ENCODE measurements around the gene NPIPB8. TPM values are rescaled to one million over a fixed set of nuclear protein-coding genes. Genes with fewer than 3 reads are reported as not detected.
"Not testable (repeated sequence)": the region's sequence is repeated elsewhere in the genome, so short reads cannot be mapped to it uniquely, and the experiment has no call there.

Gene NPIPB8
- total and polyA plus RNA-seq, 9 donors: 0.06 to 1.4 (median 0.57) TPM; not detected in 1

GRCh38 chr16:28613912-28614311 lies 24.0 kb upstream of the NPIPB8 start:
- H3K27me3 ChIP-seq (ENCODE audit: control insufficient read depth, insufficient read depth, low read length); H3K4me3 ChIP-seq (ENCODE audit: low read length); DNase-seq; H3K9me3 ChIP-seq (replicated peaks; ENCODE audit: control insufficient read depth, low read depth, low read length); H3K36me3 ChIP-seq (ENCODE audit: control insufficient read depth, insufficient read depth, low read length); H3K27ac ChIP-seq (ENCODE audit: low read length): not testable (repeated sequence)
- H3K4me1 ChIP-seq (ENCODE audit: control insufficient read depth, insufficient read depth, low read length): peaks cover 15% of the 10 kb centered on the region
- no CpG with 5 or more reads among the region's 26 CpGs for whole genome bisulfite sequencing (ENCODE audit: insufficient coverage)

- WGBS (ENCODE audit: insufficient coverage): no CpG with 5 or more reads among the region's 16 CpGs
- not testable (repeated sequence) for H3K27me3 ChIP-seq (ENCODE audit: control insufficient read depth, insufficient read depth, low read length); H3K4me3 ChIP-seq (ENCODE audit: low read length)
Observed at GRCh38 chr16:28614561-28614960, 23.3 kb upstream of the NPIPB8 start.

GRCh38 chr16:28615486-28616223 lies 22.2 kb upstream of the NPIPB8 start:
- H3K36me3 ChIP-seq (ENCODE audit: control insufficient read depth, insufficient read depth, low read length); H3K9me3 ChIP-seq (replicated peaks; ENCODE audit: control insufficient read depth, low read depth, low read length); H3K27me3 ChIP-seq (ENCODE audit: control insufficient read depth, insufficient read depth, low read length); H3K4me3 ChIP-seq (ENCODE audit: low read length); H3K27ac ChIP-seq (ENCODE audit: low read length); H3K4me1 ChIP-seq (ENCODE audit: control insufficient read depth, insufficient read depth, low read length): not testable (repeated sequence)
- peak; percentile 45 for DNase-seq
- WGBS (ENCODE audit: insufficient coverage): 0% methylated on average over 1 of the region's 24 CpGs

More at GRCh38 chr16:28614561-28614960, 23.3 kb upstream of the NPIPB8 start:
- not testable (repeated sequence) for H3K36me3 ChIP-seq (ENCODE audit: control insufficient read depth, insufficient read depth, low read length); DNase-seq; H3K4me1 ChIP-seq (ENCODE audit: control insufficient read depth, insufficient read depth, low read length); H3K27ac ChIP-seq (ENCODE audit: low read length); H3K9me3 ChIP-seq (replicated peaks; ENCODE audit: control insufficient read depth, low read depth, low read length)

GRCh38 chr16:28616224-28616577 lies 21.7 kb upstream of the NPIPB8 start:
- not testable (repeated sequence) for H3K27me3 ChIP-seq (ENCODE audit: control insufficient read depth, insufficient read depth, low read length); H3K4me3 ChIP-seq (ENCODE audit: low read length); DNase-seq; H3K9me3 ChIP-seq (replicated peaks; ENCODE audit: control insufficient read depth, low read depth, low read length); H3K27ac ChIP-seq (ENCODE audit: low read length); H3K4me1 ChIP-seq (ENCODE audit: control insufficient read depth, insufficient read depth, low read length); H3K36me3 ChIP-seq (ENCODE audit: control insufficient read depth, insufficient read depth, low read length)
- WGBS (ENCODE audit: insufficient coverage): 77% methylated on average over 6 of the region's 7 CpGs

- Histone ChIP-seq H3K4me3 (ENCODE audit: low read length) (no peak overlapping the region), H3K36me3 (ENCODE audit: control insufficient read depth, insufficient read depth, low read length) (no peaks in the 10 kb centered on the region), H3K4me1 (ENCODE audit: control insufficient read depth, insufficient read depth, low read length) (no peaks in the 10 kb centered on the region), H3K27me3 (ENCODE audit: control insufficient read depth, insufficient read depth, low read length) (no peaks in the 10 kb centered on the region), H3K9me3 (replicated peaks; ENCODE audit: control insufficient read depth, low read depth, low read length) (no peaks in the 10 kb centered on the region), H3K27ac (ENCODE audit: low read length) (no peak overlapping the region)
- WGBS (ENCODE audit: insufficient coverage): 82% methylated on average over 7 of the region's 7 CpGs
- no peak for DNase-seq
Observed at GRCh38 chr16:28616636-28617035, 21.2 kb upstream of the NPIPB8 start.

GRCh38 chr16:28617874-28618273 lies 20.0 kb upstream of the NPIPB8 start:
- H3K4me1 ChIP-seq (ENCODE audit: control insufficient read depth, insufficient read depth, low read length): no peaks in the 10 kb centered on the region
- H3K4me3 ChIP-seq (ENCODE audit: low read length): no peak overlapping the region
- DNase-seq: no peak
- H3K9me3 ChIP-seq (replicated peaks; ENCODE audit: control insufficient read depth, low read depth, low read length): no peaks in the 10 kb centered on the region
- 50% methylated on average over 1 of the region's 4 CpGs for WGBS (ENCODE audit: insufficient coverage)
- no peak overlapping the region for H3K27ac ChIP-seq (ENCODE audit: low read length)
- no peaks in the 10 kb centered on the region for H3K27me3 ChIP-seq (ENCODE audit: control insufficient read depth, insufficient read depth, low read length)
- no peaks in the 10 kb centered on the region for H3K36me3 ChIP-seq (ENCODE audit: control insufficient read depth, insufficient read depth, low read length)

GRCh38 chr16:28620316-28620715 lies 17.5 kb upstream of the NPIPB8 start:
- not testable (repeated sequence) for H3K36me3 ChIP-seq (ENCODE audit: control insufficient read depth, insufficient read depth, low read length); H3K4me3 ChIP-seq (ENCODE audit: low read length); H3K4me1 ChIP-seq (ENCODE audit: control insufficient read depth, insufficient read depth, low read length); H3K27me3 ChIP-seq (ENCODE audit: control insufficient read depth, insufficient read depth, low read length); H3K27ac ChIP-seq (ENCODE audit: low read length); DNase-seq; H3K9me3 ChIP-seq (replicated peaks; ENCODE audit: control insufficient read depth, low read depth, low read length)
- no CpG with 5 or more reads among the region's 1 CpG for WGBS (ENCODE audit: insufficient coverage)

GRCh38 chr16:28621481-28622155 lies 16.2 kb upstream of the NPIPB8 start:
- Histone ChIP-seq H3K4me1 (ENCODE audit: control insufficient read depth, insufficient read depth, low read length) (peaks cover 2% of the 10 kb centered on the region), H3K9me3 (replicated peaks; ENCODE audit: control insufficient read depth, low read depth, low read length) (no peaks in the 10 kb centered on the region), H3K27me3 (ENCODE audit: control insufficient read depth, insufficient read depth, low read length) (no peaks in the 10 kb centered on the region), H3K36me3 (ENCODE audit: control insufficient read depth, insufficient read depth, low read length) (no peaks in the 10 kb centered on the region), H3K27ac (ENCODE audit: low read length) (no peak overlapping the region), H3K4me3 (ENCODE audit: low read length) (no peak overlapping the region)
- 73% methylated on average over 2 of the region's 7 CpGs for WGBS (ENCODE audit: insufficient coverage)
- no peak for DNase-seq

GRCh38 chr16:28622532-28623171 lies 15.2 kb upstream of the NPIPB8 start:
- Histone ChIP-seq H3K4me3 (ENCODE audit: low read length) (peak overlapping the region; percentile 39), H3K27ac (ENCODE audit: low read length) (peak overlapping the region; percentile 13)
- 32% methylated on average over 22 of the region's 24 CpGs for WGBS (ENCODE audit: insufficient coverage)
- not testable (repeated sequence) for DNase-seq; H3K9me3 ChIP-seq (replicated peaks; ENCODE audit: control insufficient read depth, low read depth, low read length); H3K27me3 ChIP-seq (ENCODE audit: control insufficient read depth, insufficient read depth, low read length); H3K4me1 ChIP-seq (ENCODE audit: control insufficient read depth, insufficient read depth, low read length); H3K36me3 ChIP-seq (ENCODE audit: control insufficient read depth, insufficient read depth, low read length)

GRCh38 chr16:28623172-28623711 lies 14.6 kb upstream of the NPIPB8 start:
- under 1% methylated on average over 60 of the region's 68 CpGs for WGBS (ENCODE audit: insufficient coverage)
- peak; percentile 59 for DNase-seq
- H3K27ac ChIP-seq (ENCODE audit: low read length): no peak overlapping the region
- peaks cover 2% of the 10 kb centered on the region for H3K4me1 ChIP-seq (ENCODE audit: control insufficient read depth, insufficient read depth, low read length)
- no peaks in the 10 kb centered on the region for H3K9me3 ChIP-seq (replicated peaks; ENCODE audit: control insufficient read depth, low read depth, low read length)
- H3K4me3 ChIP-seq (ENCODE audit: low read length): peak overlapping the region; percentile 39
- H3K27me3 ChIP-seq (ENCODE audit: control insufficient read depth, insufficient read depth, low read length): no peaks in the 10 kb centered on the region
- no peaks in the 10 kb centered on the region for H3K36me3 ChIP-seq (ENCODE audit: control insufficient read depth, insufficient read depth, low read length)
